Fibroblast of mammary gland (primary cell): ENCODE results near the gene LHX1.

Experiments
- DNase-seq: peaks from one replicate; pipeline ENCODE4 v3.0.0-alpha.2; 2010; ENCODE audit warnings: low read depth
- H3K4me3 ChIP-seq: 2 replicates; pipeline ENCODE4 v1.5.1; 2011; ENCODE audit warnings: low read depth, mild to moderate bottlenecking, low read length, moderate library complexity; ENCODE audit not compliant: control insufficient read depth
- CTCF ChIP-seq: conservative IDR thresholded peaks from 2 replicates; pipeline ENCODE4 v1.5.1; 2011; ENCODE audit warnings: low read depth, low read length, inconsistent platforms; ENCODE audit not compliant: control insufficient read depth, insufficient read depth

Gene LHX1

GRCh38 chr17:36929851-36930582 is 7.3 kb upstream of the LHX1 start:
- TF ChIP-seq CTCF = no peak
- no peak overlapping the region for H3K4me3 ChIP-seq
- no peak for DNase-seq

GRCh38 chr17:36930583-36930900 is 6.7 kb upstream of the LHX1 start:
- TF ChIP-seq CTCF = no peak
- DNase-seq = no peak
- H3K4me3 ChIP-seq = no peak overlapping the region

- no peak for DNase-seq
- no peak for TF ChIP-seq CTCF
- H3K4me3 ChIP-seq = no peak overlapping the region
Measured at GRCh38 chr17:36931096-36931696, 6.1 kb upstream of the LHX1 start.

- no peak for TF ChIP-seq CTCF
- no peak for DNase-seq
- H3K4me3 ChIP-seq = no peak overlapping the region
Measured at GRCh38 chr17:36931697-36932382, 5.4 kb upstream of the LHX1 start.

GRCh38 chr17:36932383-36932693 is 4.9 kb upstream of the LHX1 start:
- no peak overlapping the region for H3K4me3 ChIP-seq
- DNase-seq = no peak

More at GRCh38 chr17:36932383-36932693, 4.9 kb upstream of the LHX1 start:
- no peak for TF ChIP-seq CTCF
